HG02642 (cell line): ENCODE results near the gene GNAT1.

ENCODE experiments used
- ATAC-seq: cut with Tn5 transposase; IDR thresholded peaks from one replicate; pipeline ENCODE4 v1.9.1; 2021; ENCODE audit warnings: mild to moderate bottlenecking; ENCODE audit not compliant: unreplicated experiment, poor library complexity

GNAT1 gene

GRCh38 chr3:50162034-50162883 lies 29.2 kb upstream of the GNAT1 start:
- ATAC-seq = no peak

DNA sequence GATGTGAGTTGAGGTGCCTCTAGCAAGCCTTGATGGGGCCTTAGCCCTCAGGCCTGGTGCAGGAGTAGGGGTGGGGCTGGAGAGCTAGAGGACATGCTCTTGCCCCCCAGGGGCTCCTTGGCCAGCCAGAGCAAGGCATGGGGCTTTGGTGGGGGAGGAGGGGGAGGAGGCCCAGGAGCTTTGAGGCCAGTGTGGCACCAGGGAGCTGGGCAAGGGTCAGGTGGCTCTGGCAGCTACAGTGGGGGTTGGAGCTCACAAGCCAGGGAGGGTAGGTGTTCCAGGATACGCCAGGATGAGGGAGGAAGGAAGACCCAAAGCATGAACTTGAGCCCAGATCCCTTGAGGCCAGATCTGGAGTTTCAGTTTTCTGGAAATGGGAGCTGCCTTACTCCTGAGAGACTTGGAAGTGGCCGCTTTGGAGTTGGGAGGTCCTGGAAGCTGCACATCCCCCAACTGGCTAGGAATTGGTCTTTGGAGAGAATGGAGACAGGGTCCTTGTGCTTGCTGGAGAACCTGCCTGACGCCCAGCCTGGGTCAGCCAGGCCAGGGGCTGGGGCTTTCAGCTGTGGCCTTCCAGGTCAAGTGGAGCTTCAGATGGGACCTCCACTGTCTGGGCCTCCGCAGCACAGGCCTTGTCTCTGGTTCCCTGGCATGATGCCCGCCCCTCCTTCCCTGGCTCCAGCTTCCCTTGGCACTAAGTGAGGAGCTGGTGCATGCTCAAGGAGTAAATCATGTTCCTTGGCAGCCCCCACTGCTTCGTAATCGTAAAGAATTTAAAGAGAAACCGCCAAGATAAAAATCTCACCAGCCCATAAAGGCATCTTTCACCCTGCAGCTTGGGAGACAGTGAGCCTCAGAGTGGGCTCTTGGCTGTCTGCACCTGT lies 27.6 kb upstream of the GNAT1 start:
- ATAC-seq = no peak

GRCh38 chr3:50164481-50164880 lies 26.9 kb upstream of the GNAT1 start:
- no peak for ATAC-seq

- ATAC-seq = no peak
Observed at GRCh38 chr3:50164984-50165909, 26.2 kb upstream of the GNAT1 start.

- ATAC-seq = no peak
Observed at GRCh38 chr3:50165910-50166538, 25.4 kb upstream of the GNAT1 start.

GRCh38 chr3:50166620-50167019 lies 24.8 kb upstream of the GNAT1 start:
- no peak for ATAC-seq

GRCh38 chr3:50167069-50167840 lies 24.2 kb upstream of the GNAT1 start:
- no peak for ATAC-seq

DNA sequence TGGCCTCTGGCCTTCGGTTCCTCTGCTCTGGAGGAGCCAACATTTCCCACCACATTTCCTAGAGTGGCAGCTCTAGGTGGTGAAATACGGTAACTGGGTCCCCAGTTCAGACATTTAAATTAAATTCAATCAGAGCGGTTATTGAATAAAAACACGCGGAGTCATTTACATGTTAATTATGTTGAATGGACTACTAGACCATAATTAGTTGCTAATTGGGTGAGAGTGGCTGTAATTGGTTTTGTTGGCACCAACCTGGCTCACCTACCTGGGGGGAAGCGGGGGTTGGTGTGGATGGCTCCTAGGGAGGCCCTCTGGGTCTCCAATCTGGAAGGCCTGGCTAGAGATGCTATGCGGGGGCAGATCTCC lies 23.6 kb upstream of the GNAT1 start:
- no peak for ATAC-seq

DNA sequence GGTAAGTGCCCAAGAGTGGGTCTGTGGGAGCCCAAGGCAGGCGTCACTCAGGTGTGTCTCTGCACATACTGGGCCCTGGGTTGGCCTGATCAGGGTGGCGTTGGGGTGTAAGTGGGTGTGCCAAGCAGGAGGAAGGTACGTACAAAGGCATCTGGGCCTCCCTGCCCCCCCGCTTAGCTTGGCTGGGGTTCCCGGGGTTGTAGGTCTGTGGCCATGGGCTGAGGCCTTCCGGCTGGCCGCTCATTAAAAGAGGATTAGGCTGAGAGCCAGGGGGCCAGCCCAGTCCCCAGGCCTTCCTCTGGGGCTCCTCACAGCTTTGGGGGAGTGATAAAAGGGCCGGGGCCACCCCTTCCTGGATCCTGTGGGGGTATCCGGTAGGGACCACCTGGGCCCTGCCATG lies 23.0 kb upstream of the GNAT1 start:
- ATAC-seq = no peak

DNA sequence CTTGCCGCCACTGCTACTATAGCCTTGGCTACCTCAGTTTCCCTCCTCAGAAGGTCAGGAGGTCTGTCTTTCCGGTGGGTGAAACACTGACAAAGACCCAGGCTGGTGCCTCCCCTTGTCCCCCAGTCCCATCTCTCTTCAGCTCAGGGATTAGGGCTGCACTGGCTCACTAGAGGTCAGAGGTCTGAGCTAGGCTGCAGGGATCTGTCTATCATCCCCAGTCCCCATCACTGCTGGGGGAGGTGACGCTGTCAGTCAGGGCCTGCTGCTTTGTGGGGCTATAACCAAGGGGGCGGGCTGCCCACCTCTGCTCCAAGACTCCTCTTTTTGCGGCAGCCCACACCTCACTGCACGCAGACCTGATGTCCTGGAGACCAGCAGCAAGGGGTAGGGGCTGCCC lies 22.6 kb upstream of the GNAT1 start:
- ATAC-seq = no peak

DNA sequence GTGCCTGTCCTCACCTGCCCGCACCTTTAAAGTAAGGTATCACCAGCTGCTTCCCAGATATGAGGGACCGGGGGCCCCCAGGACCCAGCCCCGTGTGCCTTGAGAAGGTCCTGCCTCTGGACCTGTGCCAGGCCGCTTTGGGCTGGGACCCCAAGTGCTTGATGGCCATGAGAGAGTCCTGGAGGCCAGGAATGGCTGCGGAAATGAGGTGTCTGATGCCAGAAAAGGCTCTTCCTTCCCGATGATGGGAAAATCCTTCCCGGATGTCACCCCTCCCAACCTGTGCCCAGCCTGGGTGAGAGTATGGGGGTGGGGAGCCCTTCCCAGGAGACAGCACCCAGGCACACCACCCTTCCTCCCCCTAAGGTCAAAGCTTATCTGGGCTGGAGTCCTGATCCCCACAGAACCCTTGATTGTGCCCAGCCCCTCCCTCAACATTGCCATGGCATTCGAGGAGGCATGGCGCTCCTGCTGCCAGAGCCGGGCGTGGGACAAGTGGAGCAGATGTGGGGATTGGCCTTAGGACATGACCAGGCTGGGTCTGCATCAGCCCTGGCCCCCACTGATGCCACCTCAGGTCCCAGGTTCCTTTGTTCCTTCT lies 22.1 kb upstream of the GNAT1 start:
- no peak for ATAC-seq

GRCh38 chr3:50169858-50170257 lies 21.6 kb upstream of the GNAT1 start:
- ATAC-seq = no peak

- no peak for ATAC-seq
Observed at GRCh38 chr3:50170689-50171088, 20.7 kb upstream of the GNAT1 start.

- ATAC-seq = no peak
Observed at GRCh38 chr3:50171540-50172301, 19.7 kb upstream of the GNAT1 start.

DNA sequence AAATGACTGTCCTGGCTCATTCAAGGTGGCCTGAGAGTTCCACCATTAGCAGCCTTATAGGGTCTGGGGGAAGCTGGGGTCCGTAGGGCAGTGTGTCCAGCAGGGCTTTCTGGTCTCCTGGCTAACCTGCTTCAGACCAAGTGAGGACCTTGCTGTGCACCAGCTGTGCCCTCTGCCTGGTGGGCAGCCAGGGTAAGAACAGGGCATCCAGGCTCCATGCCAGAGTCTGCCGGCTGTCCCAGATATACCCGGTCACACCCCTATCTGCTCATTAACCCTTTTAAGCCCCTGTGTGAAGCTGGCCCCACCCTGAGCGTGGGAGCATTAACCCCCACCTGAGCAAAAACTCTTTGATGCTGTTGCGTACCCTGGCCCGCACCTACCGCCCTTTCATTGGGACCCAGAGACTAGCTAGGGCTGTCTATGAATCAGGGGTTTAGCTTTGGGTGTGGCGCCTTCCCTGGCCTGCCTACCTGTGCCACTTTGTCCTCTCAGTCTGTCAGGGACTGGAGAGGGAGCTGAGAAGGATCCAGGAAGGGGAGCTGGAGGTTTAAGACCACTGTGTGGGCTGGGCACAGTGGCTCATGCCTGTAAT lies 18.7 kb upstream of the GNAT1 start:
- no peak for ATAC-seq

GRCh38 chr3:50173685-50174516 lies 17.5 kb upstream of the GNAT1 start:
- no peak for ATAC-seq

DNA sequence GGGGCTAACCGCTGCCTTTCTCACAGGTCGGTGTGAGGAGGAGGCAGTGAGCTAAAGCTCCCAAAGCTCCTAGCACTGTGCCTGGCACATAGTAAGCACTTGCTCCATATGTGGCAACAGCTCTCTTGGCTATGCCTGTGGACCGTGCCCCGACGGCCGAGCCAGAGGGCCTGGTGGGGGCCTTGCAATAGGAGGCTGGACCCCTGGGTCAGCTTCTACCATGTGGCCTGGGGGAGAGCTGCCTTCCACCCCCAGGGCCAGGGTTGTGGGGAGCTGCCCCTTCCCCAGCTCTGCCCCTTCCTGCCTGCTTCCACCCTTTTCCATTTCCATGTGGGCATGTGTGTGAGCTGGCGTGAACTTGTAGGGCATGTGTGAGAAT lies 16.9 kb upstream of the GNAT1 start:
- ATAC-seq = no peak
